ENCODE data around the gene SLC25A25.

- no peak for TF ChIP-seq POLR2AphosphoS5 (IDR thresholded peaks at IDR 0.05; ENCODE audit: low read depth, low read length)
- no peak for TF ChIP-seq CTCF (IDR thresholded peaks at IDR 0.05)
Measured at GRCh38 chr9:128121466-128121810, 53.4 kb downstream of the SLC25A25 start.
